ACHN (cell line): Measurements from ENCODE around the gene NOL4L.
"Not testable (repeated sequence)": the region's sequence is repeated elsewhere in the genome, so short reads cannot be mapped to it uniquely, and the experiment has no call there.

Experiments
- DNase-seq: peaks from one replicate; pipeline ENCODE4 v3.0.0-alpha.2; 2015
- in situ Hi-C: cut with HindIII; loops from 2 replicates; pipeline ENCODE4 v1.10.0; 2017; ENCODE audit warnings: low sequenced_read_pairs, low pct_ligation_motif_present, low pct_unique_long_range_greater_than_20kb

NOL4L gene

GRCh38 chr20:32510601-32511357 lies 74.4 kb downstream of the NOL4L start:
- in situ Hi-C loops = loop anchor here (25.0 kb wide), 1 partner anchor 127 kb away; no protein-coding TSS in a partner anchor

GRCh38 chr20:32510120-32510600 lies 75.0 kb downstream of the NOL4L start:
- DNase-seq = no peak
- in situ Hi-C loops = loop anchor here (25.0 kb wide), 1 partner anchor 127 kb away; no protein-coding TSS in a partner anchor

More at GRCh38 chr20:32510601-32511357, 74.4 kb downstream of the NOL4L start:
- DNase-seq = no peak

- in situ Hi-C loops = loop anchor here (25.0 kb wide), 1 partner anchor 128 kb away; no protein-coding TSS in a partner anchor
- no peak for DNase-seq
Observed at GRCh38 chr20:32509639-32510066, 75.5 kb downstream of the NOL4L start.

- no peak for DNase-seq
- in situ Hi-C loops = loop anchor here (25.0 kb wide), 1 partner anchor 129 kb away; no protein-coding TSS in a partner anchor
Observed at GRCh38 chr20:32508775-32509119, 76.4 kb downstream of the NOL4L start.

GRCh38 chr20:32507998-32508774 lies 76.9 kb downstream of the NOL4L start:
- DNase-seq = no peak

GRCh38 chr20:32506721-32507120 lies 78.4 kb downstream of the NOL4L start:
- no peak for DNase-seq
- in situ Hi-C loops = loop anchor here (25.0 kb wide), 1 partner anchor 131 kb away; no protein-coding TSS in a partner anchor

More at GRCh38 chr20:32507998-32508774, 76.9 kb downstream of the NOL4L start:
- in situ Hi-C loops = loop anchor here (25.0 kb wide), 1 partner anchor 129 kb away; no protein-coding TSS in a partner anchor

GRCh38 chr20:32505723-32506473 lies 79.2 kb downstream of the NOL4L start:
- in situ Hi-C loops = loop anchor here (25.0 kb wide), 1 partner anchor 131 kb away; no protein-coding TSS in a partner anchor
- DNase-seq = no peak

GRCh38 chr20:32501709-32502108 lies 83.4 kb downstream of the NOL4L start:
- no peak for DNase-seq
- in situ Hi-C loops = loop anchor here (25.0 kb wide), 1 partner anchor 136 kb away; no protein-coding TSS in a partner anchor

GRCh38 chr20:32497589-32498224 lies 87.4 kb downstream of the NOL4L start:
- in situ Hi-C loops = no loop called here
- no peak for DNase-seq

- DNase-seq = no peak
- in situ Hi-C loops = no loop called here
Observed at GRCh38 chr20:32496811-32497533, 88.2 kb downstream of the NOL4L start.

GRCh38 chr20:32495949-32496348 lies 89.2 kb downstream of the NOL4L start:
- in situ Hi-C loops = no loop called here
- no peak for DNase-seq

GRCh38 chr20:32495217-32495565 lies 89.9 kb downstream of the NOL4L start:
- no peak for DNase-seq
- in situ Hi-C loops = no loop called here

- DNase-seq = no peak
- in situ Hi-C loops = no loop called here
Observed at GRCh38 chr20:32494483-32495216, 90.5 kb downstream of the NOL4L start.

- no peak for DNase-seq
- in situ Hi-C loops = no loop called here
Observed at GRCh38 chr20:32493356-32493755, 91.8 kb downstream of the NOL4L start.

GRCh38 chr20:32491764-32492151 lies 93.4 kb downstream of the NOL4L start:
- in situ Hi-C loops, DNase-seq: not testable (repeated sequence)

- in situ Hi-C loops = no loop called here
- no peak for DNase-seq
Observed at GRCh38 chr20:32490942-32491763, 94.0 kb downstream of the NOL4L start.
